ENCODE results near the gene CYBC1.

The CYBC1 gene

DNA sequence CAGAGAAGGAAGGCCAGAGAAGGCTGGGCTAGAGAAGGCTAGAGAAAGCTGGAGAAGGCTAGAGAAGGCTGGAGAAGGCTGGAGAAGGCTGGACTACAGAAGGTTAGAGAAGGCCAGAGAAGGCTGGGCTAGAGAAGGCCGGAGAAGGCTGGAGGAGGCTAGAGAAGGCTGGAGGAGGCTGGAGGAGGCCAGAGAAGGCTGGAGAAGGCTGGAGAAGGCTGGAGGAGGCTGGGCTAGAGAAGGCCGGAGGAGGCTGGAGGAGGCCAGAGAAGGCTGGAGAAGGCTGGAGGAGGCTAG is 25.7 kb downstream of the CYBC1 start:
- Histone ChIP-seq H3K4me3 (no peak overlapping the region), H3K9ac (ENCODE audit: insufficient read length) (no peak overlapping the region), H3K27ac (no peak overlapping the region), H3K36me3 (ENCODE audit: insufficient read depth, low read length) (no peaks in the 10 kb centered on the region), H3K9me3 (ENCODE audit: low read depth, low read length) (no peaks in the 10 kb centered on the region)
- no peak for TF ChIP-seq EZH2 (IDR thresholded peaks at IDR 0.05)
- TF ChIP-seq FOXP2 (optimal IDR thresholded peaks at IDR 0.05; ENCODE audit: control extremely low read depth, extremely low read length, insufficient read depth), result no peak
- TF ChIP-seq POLR2AphosphoS5 (IDR thresholded peaks at IDR 0.05; ENCODE audit: borderline replicate concordance, low read depth, low read length), result no peak
- no peak for DNase-seq (ENCODE audit: low read depth, low spot score)

DNA sequence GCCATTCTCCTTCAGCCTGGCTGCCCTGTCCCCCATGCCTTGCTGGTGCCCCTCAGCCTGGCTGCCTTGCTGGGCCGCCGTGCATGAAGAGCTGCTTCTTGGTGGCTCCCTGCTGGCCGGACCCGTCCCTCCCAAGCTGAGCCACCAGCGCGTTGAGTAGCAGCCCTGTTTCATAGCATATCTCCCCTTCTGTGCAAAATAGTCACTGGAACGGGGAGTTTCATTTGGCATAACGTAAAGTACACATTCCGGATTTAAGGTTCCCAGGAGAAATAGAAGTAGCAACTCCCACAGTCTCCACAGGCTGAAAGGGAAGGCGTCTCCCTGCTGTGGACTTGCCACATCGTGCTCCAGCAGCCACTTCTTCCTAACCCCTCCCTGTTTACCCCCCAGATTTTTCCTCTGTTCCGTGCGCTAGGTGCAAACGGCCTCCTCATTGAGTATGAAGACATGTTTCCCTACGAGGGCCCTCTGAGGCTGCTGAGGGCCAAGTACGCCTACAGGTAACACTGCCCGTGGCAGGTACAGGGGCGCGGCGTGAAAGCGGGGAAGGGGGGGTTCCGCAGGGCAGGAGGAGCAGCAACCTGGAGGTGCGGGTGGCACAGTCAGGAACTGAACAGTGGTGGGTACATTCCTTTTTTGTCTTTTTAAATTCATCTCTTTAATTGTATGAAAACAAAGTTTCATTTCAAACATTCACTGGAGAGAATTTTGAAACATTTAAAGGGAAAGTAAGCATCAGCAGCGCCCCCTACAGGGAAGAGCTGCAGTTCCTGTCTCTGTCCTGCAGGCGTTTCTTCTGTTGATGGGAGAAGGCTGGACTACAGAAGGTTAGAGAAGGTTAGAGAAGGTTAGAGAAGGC is 26.3 kb downstream of the CYBC1 start:
- TF ChIP-seq POLR2AphosphoS5 (IDR thresholded peaks at IDR 0.05; ENCODE audit: borderline replicate concordance, low read depth, low read length), result no peak
- no peak for TF ChIP-seq FOXP2 (optimal IDR thresholded peaks at IDR 0.05; ENCODE audit: control extremely low read depth, extremely low read length, insufficient read depth)
- no peak for TF ChIP-seq EZH2 (IDR thresholded peaks at IDR 0.05)
- no peaks in the 10 kb centered on the region for H3K36me3 ChIP-seq (ENCODE audit: insufficient read depth, low read length)
- H3K9me3 ChIP-seq (ENCODE audit: low read depth, low read length), result no peaks in the 10 kb centered on the region
- no peak overlapping the region for H3K9ac ChIP-seq (ENCODE audit: insufficient read length)
- H3K4me3 ChIP-seq, result no peak overlapping the region
- DNase-seq (ENCODE audit: low read depth, low spot score), result peak; percentile 28
- no peak overlapping the region for H3K27ac ChIP-seq

DNA sequence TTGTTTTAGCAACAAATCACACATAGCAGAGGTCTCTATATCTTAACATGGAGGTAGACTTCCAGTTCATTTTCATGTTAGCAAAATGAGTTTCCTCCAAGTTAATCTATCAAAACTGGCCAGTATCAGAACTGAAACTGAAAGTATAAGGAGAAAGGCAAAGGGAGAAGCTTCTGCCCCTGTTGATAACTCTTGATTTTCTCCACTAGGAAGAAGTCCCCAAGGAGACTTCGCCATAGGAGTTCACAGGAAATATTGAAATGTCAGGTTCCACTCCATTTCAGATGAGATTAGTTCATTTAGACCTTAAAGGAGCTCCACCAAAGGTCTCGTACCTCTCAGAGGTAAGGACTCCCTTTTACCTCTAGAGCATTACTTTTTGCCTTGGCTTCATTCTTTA is 31.0 kb downstream of the CYBC1 start:
- no peak for TF ChIP-seq POLR2AphosphoS5 (IDR thresholded peaks at IDR 0.05; ENCODE audit: borderline replicate concordance, low read depth, low read length)
- no peak for TF ChIP-seq FOXP2 (optimal IDR thresholded peaks at IDR 0.05; ENCODE audit: control extremely low read depth, extremely low read length, insufficient read depth)
- no peak for TF ChIP-seq EZH2 (IDR thresholded peaks at IDR 0.05)
- no peak for DNase-seq (ENCODE audit: low read depth, low spot score)
- Histone ChIP-seq H3K9me3 (ENCODE audit: low read depth, low read length) (no peaks in the 10 kb centered on the region), H3K9ac (ENCODE audit: insufficient read length) (peak overlapping the region; percentile 64), H3K27ac (no peak overlapping the region), H3K36me3 (ENCODE audit: insufficient read depth, low read length) (no peaks in the 10 kb centered on the region), H3K4me3 (peak overlapping the region; percentile 93)

DNA sequence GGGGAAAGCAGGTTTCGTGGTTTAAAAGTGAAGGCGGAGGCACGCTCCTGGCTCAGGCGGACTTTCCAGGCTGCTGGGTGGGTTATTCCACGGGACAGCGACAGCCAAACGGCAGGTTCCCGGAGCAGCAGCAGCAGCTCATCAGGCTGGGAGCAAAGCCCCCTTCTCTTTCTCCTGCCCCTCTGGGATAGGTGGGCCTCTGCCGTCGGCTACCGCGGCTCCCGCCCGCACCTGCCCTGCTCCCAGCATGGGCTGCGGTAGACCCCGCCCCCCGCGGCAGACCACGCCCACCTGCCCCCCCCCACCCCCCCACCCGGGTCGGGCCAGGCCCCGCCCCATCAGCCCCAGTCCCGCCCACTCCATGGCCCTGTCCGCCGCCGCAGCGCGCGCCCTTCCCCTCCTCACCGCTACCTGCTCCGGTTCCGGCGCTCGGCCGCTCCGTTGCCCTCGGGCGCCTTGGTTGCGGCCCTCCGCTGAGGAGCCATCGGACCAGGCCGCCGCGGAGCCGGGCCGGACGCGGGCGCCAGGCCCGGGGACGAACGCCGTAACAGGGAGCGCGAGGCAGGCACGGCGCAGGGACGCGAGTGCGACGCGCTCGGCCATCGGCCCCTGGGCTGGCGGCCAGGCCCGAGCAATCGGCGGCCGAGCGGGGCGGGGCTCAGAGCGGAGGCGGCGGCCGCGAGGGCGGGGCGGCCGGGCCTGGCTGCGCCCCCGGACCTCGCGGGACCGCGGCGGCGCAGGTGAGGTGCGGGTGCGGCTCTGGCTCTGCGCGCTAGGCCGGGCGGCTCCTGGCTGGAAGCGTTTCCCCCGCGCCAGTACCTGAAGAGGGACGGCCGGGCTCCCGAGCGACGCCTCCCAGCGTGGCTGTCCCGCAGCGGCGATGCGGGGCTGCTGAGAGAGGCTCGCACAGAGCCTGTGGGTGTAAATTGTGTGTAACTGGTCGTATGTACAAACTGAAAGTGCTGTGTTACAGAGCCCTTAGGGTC is 32.3 kb downstream of the CYBC1 start, which contains the start of the genes HEXD and OGFOD3:
Gene HEXD, plus strand, starts transcription at position 347 of the 986 bp plus-strand sequence. CDS start 1,453 bp downstream, outside the sequence.
Gene OGFOD3, minus strand, starts transcription at position 586 of the 986 bp plus-strand sequence. Its CDS starts 101 bp downstream, at position 485.
- no peaks in the 10 kb centered on the region for H3K9me3 ChIP-seq (ENCODE audit: low read depth, low read length)
- peak within 1 kb of the TSS; percentile 89 for H3K9ac ChIP-seq (ENCODE audit: insufficient read length)
- TF ChIP-seq EZH2 (IDR thresholded peaks at IDR 0.05) (no peak), POLR2AphosphoS5 (IDR thresholded peaks at IDR 0.05; ENCODE audit: borderline replicate concordance, low read depth, low read length) (peak; percentile 71; the same call in 1 of the 2 replicates), FOXP2 (optimal IDR thresholded peaks at IDR 0.05; ENCODE audit: control extremely low read depth, extremely low read length, insufficient read depth) (no peak)
- no peak within 1 kb of the TSS; the same call in 1 of the 2 replicates for H3K27ac ChIP-seq
- DNase-seq (ENCODE audit: low read depth, low spot score), result no peak
- H3K36me3 ChIP-seq (ENCODE audit: insufficient read depth, low read length), result no peaks in the 10 kb centered on the region
- H3K4me3 ChIP-seq, result peak within 1 kb of the TSS; percentile 93

DNA sequence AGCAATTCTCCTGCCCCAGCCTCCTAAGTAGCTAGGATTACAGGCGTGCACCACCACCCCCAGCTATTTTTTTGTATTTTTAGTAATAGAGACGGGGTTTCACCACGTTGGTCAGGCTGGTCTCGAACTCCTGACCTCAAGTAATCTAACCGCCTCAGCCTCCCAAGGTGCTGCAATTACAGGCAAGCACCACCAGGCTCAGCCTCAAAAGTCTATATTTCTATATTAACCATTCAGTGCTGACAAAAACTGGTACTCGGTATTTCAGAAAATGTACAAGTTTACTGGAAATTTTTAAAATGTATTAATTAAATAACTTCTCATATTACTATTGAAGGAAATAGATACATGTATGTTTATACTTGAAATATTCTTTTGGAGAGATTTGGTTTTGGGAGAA is 33.8 kb downstream of the CYBC1 start:
- TF ChIP-seq FOXP2 (optimal IDR thresholded peaks at IDR 0.05; ENCODE audit: control extremely low read depth, extremely low read length, insufficient read depth) (no peak), POLR2AphosphoS5 (IDR thresholded peaks at IDR 0.05; ENCODE audit: borderline replicate concordance, low read depth, low read length) (no peak), EZH2 (IDR thresholded peaks at IDR 0.05) (no peak)
- Histone ChIP-seq H3K36me3 (ENCODE audit: insufficient read depth, low read length) (no peaks in the 10 kb centered on the region), H3K9ac (ENCODE audit: insufficient read length) (no peak overlapping the region), H3K27ac (no peak overlapping the region), H3K4me3 (no peak overlapping the region), H3K9me3 (ENCODE audit: low read depth, low read length) (no peaks in the 10 kb centered on the region)
- no peak for DNase-seq (ENCODE audit: low read depth, low spot score)

DNA sequence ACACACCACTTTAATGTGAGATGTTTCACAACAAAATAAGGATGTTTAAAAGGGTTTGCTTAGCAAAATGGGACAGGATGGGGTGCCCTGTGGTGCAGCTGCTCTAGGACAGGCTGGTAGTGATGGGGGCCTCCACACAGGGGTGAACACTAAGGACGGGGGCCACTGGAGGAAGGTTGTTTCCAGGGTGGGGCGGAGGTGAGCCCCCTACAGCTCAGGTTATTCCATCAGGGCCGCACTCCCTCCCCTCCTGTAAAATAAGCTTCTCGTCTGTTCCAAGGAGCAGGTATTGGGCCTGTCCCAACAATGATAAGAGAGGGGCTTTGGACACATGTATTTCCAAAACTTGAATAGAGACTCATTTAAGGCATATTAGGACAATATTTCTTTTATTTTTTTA is 34.3 kb downstream of the CYBC1 start:
- H3K36me3 ChIP-seq (ENCODE audit: insufficient read depth, low read length), result no peaks in the 10 kb centered on the region
- H3K9me3 ChIP-seq (ENCODE audit: low read depth, low read length), result no peaks in the 10 kb centered on the region
- TF ChIP-seq POLR2AphosphoS5 (IDR thresholded peaks at IDR 0.05; ENCODE audit: borderline replicate concordance, low read depth, low read length) (no peak), EZH2 (IDR thresholded peaks at IDR 0.05) (no peak), FOXP2 (optimal IDR thresholded peaks at IDR 0.05; ENCODE audit: control extremely low read depth, extremely low read length, insufficient read depth) (no peak)
- H3K27ac ChIP-seq, result no peak overlapping the region
- no peak overlapping the region for H3K4me3 ChIP-seq
- H3K9ac ChIP-seq (ENCODE audit: insufficient read length), result no peak overlapping the region
- DNase-seq (ENCODE audit: low read depth, low spot score), result no peak

DNA sequence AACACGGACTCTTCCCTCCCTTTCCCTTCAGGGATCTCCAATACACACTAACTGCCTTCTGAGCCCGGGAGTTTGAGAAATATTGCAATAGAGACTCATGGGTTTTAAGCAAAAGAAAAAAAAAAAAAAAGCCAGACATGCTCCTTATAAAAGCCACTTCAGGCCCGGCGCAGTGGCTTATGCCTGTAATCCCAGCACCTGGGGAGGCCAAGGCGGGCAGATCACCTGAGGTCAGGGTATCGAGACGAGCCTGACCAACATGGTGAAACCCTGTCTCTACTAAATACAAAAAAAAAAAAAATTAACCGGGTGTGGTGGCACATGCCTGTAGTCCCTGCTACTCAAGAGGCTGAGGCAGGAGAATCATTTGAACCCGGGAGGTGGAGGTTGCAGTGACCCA is 34.8 kb downstream of the CYBC1 start:
- H3K36me3 ChIP-seq (ENCODE audit: insufficient read depth, low read length), result no peaks in the 10 kb centered on the region
- H3K9ac ChIP-seq (ENCODE audit: insufficient read length), result no peak overlapping the region

DNA sequence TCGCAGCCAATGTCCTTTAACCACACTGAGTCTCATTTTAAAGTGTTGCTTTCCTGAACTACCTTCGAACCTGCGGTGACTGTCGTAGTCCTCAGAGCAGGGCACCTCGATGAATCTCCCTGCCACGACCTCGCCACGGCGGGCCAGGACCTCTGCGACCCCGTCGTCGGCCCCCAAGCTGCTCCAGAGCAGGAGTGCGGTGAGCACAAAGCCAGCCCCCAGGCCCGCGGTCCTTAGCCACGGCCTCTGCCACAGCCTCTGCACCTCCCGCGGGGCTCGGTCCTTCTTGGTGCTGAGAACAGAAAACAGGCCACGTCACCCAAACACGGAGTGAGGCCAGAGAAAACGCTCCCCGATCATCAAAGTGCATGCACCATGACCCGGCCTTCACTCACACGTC is 35.2 kb downstream of the CYBC1 start:
- H3K27ac ChIP-seq, result no peak overlapping the region
- no peak overlapping the region for H3K4me3 ChIP-seq
- H3K9ac ChIP-seq (ENCODE audit: insufficient read length), result no peak overlapping the region
- no peaks in the 10 kb centered on the region for H3K9me3 ChIP-seq (ENCODE audit: low read depth, low read length)
- TF ChIP-seq EZH2 (IDR thresholded peaks at IDR 0.05), result no peak
- TF ChIP-seq POLR2AphosphoS5 (IDR thresholded peaks at IDR 0.05; ENCODE audit: borderline replicate concordance, low read depth, low read length), result no peak
- TF ChIP-seq FOXP2 (optimal IDR thresholded peaks at IDR 0.05; ENCODE audit: control extremely low read depth, extremely low read length, insufficient read depth), result no peak
- no peaks in the 10 kb centered on the region for H3K36me3 ChIP-seq (ENCODE audit: insufficient read depth, low read length)
- no peak for DNase-seq (ENCODE audit: low read depth, low spot score)

More for the DNA sequence above, 34.8 kb downstream of the CYBC1 start:
- DNase-seq (ENCODE audit: low read depth, low spot score), result no peak
- no peak overlapping the region for H3K4me3 ChIP-seq
- no peak for TF ChIP-seq FOXP2 (optimal IDR thresholded peaks at IDR 0.05; ENCODE audit: control extremely low read depth, extremely low read length, insufficient read depth)
- no peak for TF ChIP-seq POLR2AphosphoS5 (IDR thresholded peaks at IDR 0.05; ENCODE audit: borderline replicate concordance, low read depth, low read length)
- no peak for TF ChIP-seq EZH2 (IDR thresholded peaks at IDR 0.05)
- no peak overlapping the region for H3K27ac ChIP-seq
- no peaks in the 10 kb centered on the region for H3K9me3 ChIP-seq (ENCODE audit: low read depth, low read length)

Measured in SK-N-MC (cell line).